Fibroblast of skin of left biceps (primary cell): ENCODE data around the gene CTSE.
A peak's percentile ranks its signal among the peaks of the same experiment; 100 is the strongest.

ENCODE experiments used
- DNase-seq, 2 experiments: peaks; one replicate each; pipeline ENCODE4 v3.0.0-alpha.2; 2013; ENCODE audit warnings: low read depth in 2 of 2

The CTSE gene

DNA sequence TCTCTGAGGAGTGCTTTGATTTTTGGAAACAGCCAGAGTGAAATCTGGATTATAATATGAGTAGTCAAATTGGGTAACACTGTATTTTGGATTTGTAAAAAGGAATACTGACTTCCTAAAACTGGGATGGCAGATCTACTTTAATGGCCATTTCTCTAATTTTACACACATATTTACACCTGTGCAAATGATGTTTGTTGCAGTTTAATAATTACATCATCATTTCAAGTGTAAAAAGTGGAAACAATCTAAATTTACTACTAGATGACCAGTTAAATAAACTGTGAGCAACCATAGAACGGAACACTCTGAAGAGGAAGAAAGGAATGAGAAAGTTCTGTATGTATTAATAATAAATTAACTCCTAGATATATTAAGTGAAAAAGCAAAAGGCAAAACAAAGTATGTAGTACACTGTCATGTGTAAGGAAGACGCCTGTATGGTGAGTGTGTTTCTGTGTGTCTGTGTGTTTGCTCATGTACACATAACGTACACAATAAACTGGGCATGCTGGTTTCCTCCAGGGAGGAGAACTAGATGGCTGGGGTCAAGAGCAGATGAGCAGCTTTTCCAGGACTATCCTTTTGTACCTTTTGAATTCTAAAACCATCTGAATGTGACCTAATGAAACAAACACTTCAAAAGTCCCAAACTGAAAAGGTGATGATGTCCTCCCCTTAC lies 26.4 kb upstream of the CTSE start:
- DNase-seq, result no peak

DNA sequence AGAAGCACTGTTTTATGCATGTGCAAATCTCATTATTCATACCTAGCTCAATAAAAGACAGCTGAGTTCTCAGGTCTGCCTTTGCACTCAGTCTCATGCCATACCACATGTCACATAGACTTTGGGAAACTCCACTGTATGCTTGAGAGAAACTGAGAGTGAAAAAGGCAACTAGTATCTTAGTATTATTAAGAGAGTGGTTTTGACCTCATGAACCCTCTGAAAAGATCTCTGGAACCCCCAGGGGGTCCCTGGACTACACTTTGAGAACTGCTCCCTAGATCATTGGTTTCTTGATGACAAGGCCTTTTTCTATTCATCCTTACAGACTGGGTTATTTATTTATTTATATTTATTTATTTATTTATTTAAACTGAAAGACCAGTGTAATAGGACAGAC lies 25.6 kb upstream of the CTSE start:
- no peak for DNase-seq

DNA sequence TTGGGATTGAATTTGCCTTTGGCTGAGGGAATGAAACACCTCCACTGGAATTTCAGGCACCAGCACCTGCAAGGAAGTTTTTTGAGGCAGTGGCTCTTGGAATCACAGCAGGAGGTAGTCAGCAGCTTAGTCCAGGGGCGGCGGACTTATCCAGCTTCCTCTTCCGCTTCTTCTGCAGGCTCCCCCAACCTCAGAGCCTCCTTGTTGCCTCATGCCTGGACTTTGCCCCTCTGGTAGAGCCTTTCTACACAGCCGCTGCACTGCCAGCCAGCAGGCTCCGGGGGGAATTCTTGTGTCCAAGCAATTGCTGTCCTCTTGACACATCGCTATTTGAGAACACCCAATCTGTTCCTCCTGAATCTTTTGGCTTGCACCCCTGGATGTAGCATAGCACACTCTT lies 24.9 kb upstream of the CTSE start:
- no peak for DNase-seq

- DNase-seq, result no peak
Observed at GRCh38 chr1:206047271-206047670, 23.6 kb upstream of the CTSE start.

DNA sequence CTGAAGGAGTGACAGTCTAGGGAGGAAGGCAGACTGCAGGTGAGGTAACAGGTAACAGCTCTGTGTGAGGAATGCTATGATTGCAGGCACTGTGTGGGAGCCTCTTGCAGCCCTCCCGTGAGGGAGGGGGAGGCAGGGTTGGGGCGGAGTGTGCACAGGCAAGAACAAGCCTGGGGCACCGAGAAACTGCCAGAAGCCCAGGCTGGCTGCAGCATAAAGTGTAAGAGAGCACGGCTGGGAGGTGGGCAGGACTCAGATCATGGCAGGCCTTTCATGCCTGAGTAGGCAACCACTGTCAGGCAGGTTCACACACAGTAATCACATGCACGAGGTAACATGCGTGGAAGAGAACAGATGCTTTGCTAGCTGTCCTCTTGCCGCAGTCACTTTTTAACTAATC lies 17.9 kb upstream of the CTSE start:
- DNase-seq, result no peak

DNA sequence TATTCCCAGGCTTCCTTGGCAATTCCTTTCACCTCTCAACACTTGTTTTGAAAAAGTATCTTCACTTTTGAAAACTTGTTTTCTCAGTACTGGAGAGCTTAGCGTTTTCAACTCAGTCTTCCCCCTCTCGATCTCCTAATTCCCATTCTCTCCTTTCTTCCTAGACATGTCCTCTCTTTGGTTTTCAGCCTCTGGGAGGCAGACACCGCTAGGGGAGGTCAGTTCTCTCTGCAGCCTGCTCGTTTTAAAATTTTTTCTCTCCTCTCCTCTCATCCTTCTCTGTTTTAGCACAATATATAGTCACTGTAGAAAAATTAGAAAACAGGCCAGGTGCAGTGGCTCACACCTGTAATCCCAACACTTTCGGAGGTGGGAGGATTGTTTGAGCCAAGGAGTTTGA lies 16.6 kb upstream of the CTSE start:
- DNase-seq, result no peak

- DNase-seq, result no peak
Observed at GRCh38 chr1:206039046-206039973, 15.6 kb upstream of the CTSE start.

DNA sequence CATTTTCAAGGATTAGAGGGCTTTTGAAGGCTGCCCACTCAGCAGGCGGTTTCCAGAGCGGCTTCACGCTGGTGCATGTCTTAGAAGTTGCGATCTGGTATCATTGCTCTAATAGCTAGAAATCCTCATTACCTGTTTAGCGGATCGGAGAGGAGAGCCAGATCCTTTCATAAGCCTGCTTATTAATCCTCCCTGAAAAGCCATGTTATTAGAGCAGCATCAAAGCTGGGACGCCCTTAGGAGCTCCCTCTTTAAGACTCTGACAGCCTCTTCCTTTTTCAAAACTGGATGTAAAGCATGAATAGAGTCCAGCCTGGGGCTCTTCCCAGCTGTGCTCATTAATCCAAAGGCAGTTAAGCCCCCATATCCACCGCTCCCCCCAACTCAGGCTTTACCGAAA lies 13.9 kb upstream of the CTSE start:
- DNase-seq, result no peak

- no peak for DNase-seq
Observed at GRCh38 chr1:206036663-206037455, 13.2 kb upstream of the CTSE start.

GRCh38 chr1:206035027-206035426 lies 11.3 kb upstream of the CTSE start:
- DNase-seq, result no peak

GRCh38 chr1:206032380-206033140 lies 8.9 kb upstream of the CTSE start:
- DNase-seq, result no peak

- peak in 1 of 2 experiments; percentile 12 for DNase-seq
Observed at GRCh38 chr1:206030714-206031113, 7.0 kb upstream of the CTSE start.

DNA sequence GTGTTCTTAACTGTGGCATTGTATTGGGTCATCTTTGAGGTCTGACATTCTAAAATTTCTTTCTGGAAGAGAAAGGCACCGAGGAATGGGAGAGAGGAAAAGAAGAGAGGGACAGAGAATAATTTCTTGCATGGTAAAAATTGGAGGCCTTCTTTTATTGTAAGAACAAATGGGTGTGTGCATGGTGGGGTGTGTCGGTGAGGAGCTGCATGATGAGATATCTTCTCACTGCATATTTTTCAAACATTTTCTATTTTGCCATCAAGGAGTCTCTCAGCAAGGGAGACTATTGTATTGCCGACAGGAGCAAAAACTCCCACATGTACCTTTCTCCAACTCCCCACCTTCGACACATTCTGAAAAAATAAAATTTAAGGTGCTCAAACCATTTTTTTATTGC lies 6.5 kb upstream of the CTSE start:
- no peak for DNase-seq

DNA sequence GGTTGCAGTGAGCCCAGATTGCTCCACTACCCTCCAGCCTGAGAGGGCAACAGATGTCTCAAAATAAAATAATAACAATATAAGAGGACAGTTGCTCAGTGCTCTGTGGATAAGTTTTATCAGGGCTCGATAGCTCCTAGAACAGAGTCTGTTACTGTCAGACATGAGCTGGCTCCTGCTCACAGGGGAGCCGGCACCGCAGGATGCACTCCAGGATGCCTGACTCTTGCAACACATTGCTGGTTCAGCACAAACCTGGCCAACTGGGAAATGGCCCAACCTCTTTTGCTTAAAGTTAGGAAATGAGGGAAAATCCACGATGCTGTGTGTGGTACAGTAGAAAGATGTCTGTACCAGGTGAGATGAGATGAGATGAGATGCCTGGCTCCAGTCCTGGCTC lies 5.8 kb upstream of the CTSE start:
- no peak for DNase-seq

DNA sequence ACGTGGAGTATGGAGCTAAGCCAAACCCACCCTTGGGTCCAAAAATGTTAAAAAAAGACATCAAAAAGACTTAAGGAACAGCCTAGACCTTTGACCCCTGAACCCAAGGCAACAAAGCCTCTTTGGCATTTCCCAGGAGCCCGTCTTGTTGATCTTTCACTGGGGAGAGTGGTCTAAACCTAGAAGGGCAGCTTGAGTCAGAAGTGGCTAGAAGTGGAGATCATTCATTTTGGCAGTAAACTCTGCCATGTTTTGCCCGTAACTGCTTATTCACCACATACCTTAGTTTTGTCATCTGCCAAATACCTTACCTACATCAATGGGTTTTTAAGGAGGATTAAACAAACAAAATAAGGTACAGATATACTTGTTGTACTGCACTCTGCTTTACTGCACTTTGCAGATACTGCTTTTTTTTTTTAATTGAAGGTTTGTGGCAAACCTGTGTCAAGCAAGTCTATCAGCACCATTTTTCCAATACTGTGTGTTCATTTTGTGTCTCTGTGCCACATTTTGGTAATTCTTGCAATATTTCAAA lies 1.7 kb upstream of the CTSE start:
- no peak for DNase-seq

GRCh38 chr1:206022766-206023165 lies 929 bp downstream of the CTSE start:
- DNase-seq, result no peak

DNA sequence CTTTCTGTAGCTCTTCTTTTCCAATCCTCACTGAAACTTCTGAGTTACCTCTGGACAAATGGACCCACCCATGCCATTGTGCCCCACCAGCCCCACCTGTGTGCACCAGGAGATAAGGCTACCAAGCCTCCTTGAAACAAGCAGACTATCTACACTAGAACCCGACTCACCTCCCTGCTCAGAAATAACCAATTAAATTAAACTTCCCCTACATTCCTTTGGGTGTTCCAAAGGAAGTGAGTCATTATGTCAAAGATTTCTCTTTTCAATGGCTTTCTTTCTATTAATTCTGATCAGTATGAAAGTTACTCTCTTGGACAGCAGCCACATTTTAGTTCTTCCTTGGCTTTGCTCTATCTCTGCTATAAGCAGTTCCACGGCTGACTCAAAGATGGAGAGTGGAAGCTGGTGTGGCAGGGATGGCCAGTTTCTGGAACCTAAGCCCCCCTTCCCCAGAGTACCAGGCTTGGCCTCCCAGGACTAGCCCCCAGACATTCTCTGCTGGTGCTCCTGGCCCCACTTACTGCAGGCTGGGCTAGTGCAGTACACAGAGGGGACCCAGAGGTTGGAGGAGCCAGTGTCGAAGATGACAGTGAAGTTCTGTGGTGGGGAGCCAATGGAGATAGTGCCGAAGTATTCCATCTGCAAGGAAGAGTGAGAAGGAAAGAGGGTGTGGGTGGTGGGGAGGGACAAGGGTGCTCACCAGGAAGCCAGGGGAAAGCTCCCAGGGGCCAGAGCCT lies 1.9 kb downstream of the CTSE start:
- DNase-seq, result peak in 1 of 2 experiments; percentile 31

DNA sequence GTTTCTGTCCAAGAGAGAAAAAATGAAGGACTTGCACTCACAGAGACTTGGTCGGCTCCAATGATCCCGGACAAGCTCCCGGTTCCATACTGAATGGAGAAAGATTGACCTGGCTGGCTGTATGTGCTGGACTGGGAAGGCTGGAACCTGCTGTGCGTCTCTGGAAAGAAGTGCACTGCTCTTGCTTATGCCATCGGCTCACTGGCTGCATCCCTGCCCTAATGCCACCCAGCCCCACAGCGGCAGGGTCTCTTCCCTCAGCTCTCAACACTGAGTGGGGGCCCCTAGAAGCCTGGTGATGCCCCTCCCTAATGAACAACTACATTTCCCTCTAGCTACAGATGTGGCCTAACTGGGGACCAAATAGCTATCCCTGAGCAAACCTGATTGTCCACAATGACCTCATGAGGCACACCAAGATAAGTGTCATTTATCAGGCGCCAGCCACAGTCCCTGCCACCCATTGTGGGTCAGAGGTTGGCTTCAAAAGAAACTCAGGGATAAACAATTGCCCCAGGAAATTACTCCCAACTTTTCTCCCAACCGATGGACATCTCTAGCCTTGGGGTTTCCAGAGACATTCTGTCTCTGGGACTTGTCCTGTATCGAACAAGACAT lies 2.6 kb downstream of the CTSE start:
- no peak for DNase-seq

- no peak for DNase-seq
Observed at GRCh38 chr1:206020393-206021007, 3.2 kb downstream of the CTSE start.

GRCh38 chr1:206015071-206015470 lies 8.6 kb downstream of the CTSE start:
- no peak for DNase-seq
